Activated CD8-positive, alpha-beta memory T cell treated with anti-CD3 and anti-CD28 coated beads for 24 hours (primary cell): Measurements from ENCODE around the gene KLRF1.

ENCODE experiments used
- DNase-seq: peaks from one replicate; pipeline ENCODE4 v3.0.0-alpha.2; 2020

The KLRF1 gene, protein sequence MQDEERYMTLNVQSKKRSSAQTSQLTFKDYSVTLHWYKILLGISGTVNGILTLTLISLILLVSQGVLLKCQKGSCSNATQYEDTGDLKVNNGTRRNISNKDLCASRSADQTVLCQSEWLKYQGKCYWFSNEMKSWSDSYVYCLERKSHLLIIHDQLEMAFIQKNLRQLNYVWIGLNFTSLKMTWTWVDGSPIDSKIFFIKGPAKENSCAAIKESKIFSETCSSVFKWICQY

DNA sequence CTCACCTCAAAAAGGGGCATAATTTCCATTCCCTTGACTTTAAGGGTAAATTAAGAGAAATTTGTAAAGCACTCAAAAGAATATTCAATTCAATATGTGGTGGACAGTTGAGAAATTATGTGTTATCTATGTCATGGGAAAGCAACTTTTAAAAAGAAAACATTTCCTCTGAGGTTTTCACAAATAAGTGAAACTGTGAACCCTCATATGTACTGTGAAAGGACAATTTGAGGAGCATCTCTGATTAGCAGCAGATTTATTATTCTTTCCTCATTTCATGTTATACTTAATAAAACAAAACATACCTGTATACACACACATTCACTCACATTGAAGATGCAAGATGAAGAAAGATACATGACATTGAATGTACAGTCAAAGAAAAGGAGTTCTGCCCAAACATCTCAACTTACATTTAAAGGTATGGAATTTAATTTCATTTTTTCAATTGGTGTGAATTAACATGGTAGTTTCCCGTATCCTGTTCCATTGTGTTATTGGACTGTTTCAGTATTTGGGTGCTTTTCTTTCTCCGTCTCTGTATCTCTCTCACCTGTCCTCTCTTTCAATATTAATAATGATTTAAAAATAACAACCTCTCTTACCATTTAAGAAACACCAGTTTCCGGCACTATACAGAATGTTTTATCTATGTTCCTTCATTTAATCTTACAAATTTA lies at the start of gene KLRF1:
Gene KLRF1, plus strand, starts transcription at position 273 of the 680 bp plus-strand sequence. Its CDS starts 64 bp downstream, at position 337.
- no peak for DNase-seq

DNA sequence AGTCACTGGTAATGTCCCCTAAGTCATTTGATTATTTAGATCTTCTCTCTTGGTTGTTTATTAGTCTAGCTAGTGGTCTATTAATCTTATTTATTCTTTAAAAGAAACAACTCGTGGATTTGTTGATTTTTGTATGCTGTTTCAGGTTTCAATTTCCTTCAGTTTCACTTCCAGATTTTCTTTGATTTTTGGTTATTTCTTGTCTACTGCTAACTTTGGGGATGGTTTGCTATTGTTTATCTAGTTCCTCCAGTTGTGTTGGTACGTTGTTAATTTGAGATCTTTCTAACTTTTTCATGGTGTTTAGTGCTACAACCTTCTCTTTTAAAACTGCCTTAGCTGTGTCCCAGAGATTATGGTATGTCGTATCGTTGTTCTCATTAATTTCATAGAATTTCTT lies 48.1 kb upstream of the KLRF1 start:
- no peak for DNase-seq

DNA sequence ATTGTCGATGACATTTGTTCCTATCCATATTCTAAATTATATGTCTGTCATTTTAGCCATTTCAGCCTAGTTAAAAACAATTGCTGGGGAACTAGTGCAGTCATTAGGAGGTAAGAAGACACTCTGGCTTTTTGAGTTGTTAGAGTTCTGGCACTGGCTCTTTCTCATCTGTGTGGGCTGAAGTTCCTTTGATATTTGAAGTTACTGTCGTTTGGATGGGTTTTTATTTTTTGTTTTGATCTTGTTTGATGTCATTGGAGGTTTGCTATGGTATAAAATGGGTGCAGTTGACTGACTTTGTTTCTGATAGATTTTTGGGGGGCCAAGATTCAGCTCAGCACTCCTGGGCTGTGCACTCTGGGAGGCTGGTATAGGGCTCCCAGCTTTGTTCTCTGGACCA lies 45.9 kb upstream of the KLRF1 start:
- no peak for DNase-seq

DNA sequence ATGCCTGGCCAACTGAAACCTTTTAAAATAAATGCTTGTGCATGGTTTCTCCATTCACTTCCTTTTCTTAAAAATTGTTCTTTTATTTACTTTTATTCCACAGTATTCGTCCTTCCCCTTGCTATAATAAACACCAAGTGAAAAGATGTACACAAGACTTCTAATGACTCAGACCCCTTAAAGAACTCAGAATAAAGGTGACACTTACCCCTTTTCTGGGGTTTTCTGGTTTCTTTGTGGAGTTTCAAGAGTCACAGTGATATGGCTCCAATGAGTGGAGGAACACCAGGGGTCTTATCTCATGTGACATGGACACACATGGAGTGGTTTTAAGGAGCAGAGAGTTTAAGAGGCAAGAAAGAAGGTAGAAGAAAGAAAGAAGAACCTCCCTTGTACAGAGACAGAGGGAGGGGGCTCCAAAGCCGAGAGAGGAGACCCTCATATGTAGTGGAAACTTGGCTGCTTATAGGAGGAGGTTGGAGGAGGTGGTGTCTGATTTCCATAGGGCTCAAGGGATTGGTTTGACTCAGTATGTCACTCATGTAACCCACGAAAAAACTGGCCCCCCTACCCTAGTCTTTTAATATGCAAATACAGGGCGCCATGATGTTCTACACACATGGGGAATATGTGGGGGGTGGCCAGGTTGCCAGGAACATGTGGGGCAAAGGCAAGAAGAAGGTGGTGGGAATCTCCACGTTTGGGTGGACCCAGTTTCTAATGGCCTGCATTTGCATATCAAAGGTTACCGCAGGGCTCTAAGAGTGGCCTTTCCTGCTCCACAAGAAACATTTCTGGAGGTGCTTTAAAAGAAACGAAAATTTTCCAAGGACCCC lies 44.5 kb upstream of the KLRF1 start:
- DNase-seq, result no peak

DNA sequence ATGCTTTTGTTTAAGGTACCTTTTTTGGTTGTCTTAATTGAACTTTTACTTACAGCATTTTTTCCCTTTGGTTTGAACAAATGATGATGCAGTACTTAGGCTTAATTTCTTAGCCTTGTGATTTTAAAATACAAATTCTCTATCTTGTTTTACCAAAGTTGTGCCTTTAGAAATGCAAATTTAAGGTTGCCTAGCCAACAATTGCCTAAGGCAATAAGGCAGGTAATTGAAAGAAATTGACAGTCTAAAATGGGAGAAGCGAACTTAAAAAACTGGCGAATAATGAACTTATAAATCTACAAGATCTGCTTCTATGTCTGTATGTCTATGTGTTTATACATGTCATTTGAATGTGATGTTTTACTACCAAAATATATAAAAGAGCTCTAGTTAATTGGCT lies 43.0 kb upstream of the KLRF1 start:
- DNase-seq, result no peak

DNA sequence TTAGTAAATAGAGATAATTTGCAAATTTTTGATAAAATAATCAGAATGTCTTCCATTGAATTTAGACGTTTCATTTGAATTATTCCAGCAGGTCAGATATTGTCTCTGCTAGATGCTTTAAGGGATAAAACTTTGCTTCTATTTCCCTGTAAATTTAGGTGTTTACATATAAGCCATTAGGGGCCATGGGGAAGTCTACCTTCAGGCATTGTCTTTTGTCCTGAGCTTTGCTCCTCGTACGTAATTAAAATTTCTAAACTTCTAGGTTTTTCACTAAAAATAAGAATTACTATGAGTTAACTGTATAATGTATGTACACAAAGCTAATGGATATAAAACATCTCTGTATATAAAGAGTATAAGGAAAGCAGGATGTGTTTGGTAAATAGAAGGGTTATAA lies 42.5 kb upstream of the KLRF1 start:
- DNase-seq, result no peak

DNA sequence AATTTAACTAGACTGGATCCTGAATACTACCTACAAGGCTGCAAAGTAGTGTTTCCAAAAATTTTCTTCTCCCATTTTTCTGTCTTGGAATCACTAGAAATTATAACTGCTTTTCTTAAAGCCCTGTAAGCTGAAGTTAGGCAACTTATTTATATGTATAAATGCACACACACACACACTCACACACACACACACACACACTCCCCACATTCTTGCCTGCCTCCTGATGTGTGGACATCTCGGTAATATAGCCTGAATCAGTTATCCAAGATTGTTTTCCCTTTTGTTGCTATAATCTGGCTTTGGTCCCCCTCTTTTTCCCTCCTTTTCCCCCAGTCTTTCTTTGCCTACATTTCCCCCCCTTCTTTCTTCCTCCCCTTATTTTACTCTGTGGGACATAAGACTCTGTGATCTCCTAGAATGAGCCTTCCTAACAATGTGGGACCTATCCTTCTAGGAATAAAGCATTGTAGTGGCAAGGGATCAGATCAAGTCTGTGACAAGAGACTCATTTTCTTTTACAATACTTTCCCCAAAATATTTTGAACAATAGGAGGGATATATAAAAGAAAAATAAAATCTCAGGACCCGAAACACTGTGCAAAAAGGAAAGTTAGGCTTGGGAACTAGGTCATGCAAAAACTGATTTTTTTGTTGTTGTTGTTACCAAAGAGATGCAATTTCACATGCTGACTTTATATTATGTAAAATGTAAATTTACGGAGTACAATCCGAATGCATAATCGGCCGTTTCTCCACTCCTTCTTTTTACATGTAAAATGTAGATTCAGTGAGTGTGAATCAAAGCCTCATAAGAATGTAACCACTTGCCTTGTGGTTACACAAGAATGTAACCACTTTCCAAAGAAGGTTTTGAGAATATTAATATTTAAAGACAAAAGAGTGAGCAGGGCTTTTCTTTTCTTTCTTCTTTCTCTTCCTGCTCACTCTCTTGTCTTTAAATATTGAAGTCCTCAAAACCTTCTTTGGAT lies 40.3 kb upstream of the KLRF1 start:
- DNase-seq, result no peak

DNA sequence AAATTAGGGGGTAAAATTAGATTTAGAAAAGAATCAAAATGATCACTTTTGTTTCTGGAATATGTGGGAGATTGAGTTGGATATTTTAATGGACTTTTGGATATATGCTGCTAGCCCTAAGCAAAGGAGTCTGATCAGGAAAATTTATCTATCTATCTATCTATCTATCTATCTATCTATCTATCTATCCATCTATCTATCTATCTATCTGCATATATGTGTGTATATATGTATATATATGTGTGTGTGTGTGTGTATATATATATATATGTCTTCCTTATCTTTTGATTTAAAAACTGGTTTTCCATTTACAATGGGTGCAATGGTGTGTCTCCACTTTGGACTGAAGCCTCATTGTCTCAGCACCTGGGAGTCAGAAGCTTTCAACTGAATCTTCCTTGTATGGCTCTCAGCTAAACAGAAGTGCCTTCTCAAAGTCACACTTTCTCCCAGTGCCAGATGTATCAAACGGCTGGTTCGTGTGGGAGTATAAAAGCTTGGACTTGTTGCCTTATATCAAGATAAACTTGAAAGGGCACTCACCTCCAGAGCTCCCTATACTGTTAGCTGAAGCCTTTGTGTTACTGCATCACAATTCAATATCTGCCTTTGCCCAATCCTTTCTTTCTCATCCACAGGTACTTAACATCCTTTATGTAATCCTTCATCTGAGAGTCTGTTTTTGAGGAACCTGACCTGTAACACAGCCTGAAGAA lies 34.9 kb upstream of the KLRF1 start:
- no peak for DNase-seq

DNA sequence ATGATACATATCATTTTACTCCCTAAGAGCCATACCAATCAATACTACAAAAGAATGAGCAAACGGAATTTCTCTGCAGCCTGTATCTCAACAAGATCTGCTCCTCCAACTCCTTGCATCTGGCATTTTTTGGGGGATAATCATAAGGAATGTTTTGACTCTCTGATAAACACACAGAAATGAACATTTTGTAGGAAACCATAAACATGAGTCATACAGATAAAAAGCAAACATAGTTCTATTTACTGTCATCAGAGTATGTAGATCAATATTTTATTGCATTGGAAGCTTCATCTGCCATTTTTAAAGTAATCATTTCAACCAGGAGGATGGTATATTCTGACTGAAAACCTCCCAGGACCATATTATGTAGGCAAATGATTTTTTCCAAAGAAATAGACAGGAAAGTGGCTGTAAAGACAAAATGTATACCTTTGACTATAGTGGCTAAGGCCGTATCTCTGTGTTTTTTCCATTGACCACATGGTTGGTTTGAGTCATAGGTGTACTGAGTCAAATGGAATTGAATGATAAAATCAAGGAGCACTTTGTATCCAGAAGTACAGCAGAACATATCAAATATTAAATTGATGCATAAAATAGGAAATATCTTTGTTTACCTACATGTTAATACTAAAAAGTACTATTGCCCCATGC lies 34.2 kb upstream of the KLRF1 start:
- no peak for DNase-seq

DNA sequence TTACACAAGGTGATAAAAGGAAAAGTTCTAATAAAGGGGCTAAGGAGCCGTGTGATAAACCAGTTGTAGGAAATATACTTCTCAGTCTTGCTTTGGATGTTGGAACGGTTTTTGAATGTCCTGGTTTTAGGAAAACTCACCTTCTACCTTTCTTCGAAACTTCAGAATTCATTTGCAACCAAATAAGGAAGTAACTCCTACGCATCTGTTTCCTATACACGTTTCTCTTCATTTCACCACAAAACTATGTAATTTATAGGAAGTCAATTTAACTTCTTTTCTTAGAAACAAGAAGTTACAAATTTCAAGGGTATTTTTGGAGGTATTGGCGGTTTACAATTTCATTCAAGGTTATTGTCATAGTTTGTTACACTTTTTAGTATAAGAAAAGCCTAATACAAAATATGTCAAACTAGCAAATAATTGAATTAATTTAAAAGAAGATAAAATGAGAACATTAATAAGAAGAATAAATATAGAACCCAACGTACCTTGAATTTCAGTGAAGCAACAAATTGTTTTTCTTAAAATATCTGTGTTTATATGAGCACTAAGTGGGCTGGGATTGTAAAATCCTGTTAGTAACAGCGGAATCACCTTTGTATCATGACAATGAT lies 33.4 kb upstream of the KLRF1 start:
- DNase-seq, result no peak

DNA sequence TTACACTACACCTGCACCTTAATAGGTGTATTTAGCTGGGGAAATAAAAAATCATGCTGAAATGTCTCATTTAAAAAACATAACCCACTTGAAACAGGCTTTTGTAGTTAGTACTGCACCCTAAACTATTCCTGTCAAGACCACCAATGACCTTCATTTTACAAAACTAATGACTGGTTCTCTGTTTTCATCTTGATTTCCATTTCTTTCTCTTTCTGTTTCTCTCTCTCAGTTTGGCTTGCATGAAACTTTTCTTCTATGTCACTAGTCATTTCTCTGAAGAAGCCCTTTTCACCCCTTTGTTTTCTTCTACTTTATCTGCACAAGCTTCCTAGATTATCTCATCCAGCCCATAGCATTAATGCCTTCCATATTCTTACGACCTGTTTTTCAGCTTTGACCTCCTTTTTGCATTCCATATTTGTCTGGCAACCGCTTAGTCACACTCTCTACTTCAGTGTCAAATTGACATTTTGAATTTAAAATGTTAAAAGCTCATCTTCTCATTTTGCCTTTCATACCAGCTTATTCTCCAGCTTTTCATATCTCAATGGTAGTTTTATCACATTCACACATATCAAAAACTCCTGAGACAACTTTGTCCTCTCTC lies 32.7 kb upstream of the KLRF1 start:
- DNase-seq, result no peak

DNA sequence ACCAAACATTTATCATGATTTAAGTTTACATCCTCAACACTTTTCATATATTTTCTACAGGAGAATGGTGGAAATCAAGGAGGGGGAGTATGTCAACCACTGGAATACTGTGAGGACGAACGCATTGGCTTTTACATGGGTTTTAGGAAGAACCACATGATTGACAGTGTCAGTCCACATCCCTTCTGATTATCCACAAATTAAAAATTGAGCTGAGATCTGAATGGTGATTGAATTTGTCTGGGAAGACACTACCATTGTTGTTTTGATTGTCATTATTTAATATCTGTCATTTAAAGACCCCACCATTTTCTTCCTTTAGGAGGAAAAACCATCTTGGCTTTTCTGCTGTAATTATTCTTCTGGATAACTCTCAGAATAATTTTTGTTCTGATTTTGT lies 31.3 kb upstream of the KLRF1 start:
- DNase-seq, result no peak

DNA sequence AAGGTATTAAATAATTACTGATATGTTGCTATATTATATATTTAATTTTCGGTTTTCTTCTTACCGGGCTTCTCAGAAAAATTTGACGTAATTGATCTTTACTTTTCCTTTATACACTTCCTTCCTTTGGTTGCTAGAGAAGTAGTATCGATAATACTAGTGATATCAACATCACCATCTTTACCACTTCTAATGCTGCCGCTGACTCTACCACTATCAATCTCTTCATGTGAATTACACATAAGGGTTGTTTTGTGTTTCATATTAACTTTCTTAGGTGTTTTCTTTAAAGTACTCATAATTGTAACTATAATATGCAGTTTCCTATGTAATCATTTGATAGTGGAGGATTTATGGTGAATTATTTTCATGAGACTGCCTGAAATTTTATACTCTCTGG lies 30.9 kb upstream of the KLRF1 start:
- DNase-seq, result no peak

DNA sequence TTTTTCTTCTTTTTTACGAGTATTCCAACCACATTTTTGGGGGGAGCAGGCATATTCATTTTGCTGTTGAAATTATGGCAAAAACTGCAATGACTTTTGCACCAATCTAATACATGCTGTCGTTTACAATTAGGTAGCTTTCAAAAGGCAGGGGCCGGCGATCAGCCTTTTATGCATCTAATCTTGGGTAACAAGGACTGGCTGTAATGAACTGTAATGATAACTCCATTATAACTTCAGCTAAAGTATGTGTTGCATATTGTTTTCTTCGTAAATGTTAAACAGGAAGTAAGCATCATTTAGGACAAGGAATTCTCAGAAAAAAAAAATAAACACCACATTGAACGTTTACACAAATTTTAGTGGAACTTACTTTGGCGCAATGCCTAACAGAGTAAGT lies 30.3 kb upstream of the KLRF1 start:
- no peak for DNase-seq

DNA sequence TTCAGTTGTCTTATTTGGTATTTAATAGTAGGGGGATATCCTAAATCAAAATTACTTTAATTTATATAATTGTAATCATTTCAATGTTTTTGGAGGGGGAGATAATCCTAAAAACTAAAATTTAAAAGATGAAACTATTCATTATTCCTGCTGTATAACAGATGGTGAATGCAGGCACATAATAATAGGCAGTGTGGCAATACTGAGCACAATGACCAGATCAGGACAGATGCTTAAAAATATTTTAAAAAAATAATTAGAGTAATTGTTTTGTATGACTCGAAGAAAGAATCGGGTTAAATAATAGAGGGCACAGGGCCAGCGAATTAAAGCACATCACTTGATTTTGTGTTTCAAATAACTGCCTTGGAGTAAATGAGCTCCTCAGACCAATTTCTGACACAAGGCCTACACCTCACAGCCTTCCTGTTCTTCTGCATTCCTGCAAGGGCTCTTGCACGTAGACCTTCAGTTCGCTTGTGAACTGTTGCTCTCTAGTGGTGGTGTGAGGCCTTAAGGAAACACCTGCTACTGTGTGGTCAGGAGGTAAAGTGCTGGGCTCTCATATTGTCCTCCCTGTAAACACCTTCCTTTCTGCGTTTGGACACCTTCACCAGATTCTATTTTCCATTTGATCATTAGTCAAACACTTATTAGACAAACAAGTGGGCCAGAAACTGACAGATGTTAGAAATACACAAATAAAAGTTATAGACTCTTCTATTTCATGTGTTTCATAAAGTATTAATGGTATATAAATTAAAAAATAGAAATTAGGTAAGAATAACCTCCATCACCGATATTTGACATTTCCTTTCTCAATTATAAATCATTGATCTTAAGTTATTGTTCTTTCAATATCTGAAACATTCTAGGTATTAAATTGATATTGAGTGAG lies 29.3 kb upstream of the KLRF1 start:
- DNase-seq, result peak; percentile 72

DNA sequence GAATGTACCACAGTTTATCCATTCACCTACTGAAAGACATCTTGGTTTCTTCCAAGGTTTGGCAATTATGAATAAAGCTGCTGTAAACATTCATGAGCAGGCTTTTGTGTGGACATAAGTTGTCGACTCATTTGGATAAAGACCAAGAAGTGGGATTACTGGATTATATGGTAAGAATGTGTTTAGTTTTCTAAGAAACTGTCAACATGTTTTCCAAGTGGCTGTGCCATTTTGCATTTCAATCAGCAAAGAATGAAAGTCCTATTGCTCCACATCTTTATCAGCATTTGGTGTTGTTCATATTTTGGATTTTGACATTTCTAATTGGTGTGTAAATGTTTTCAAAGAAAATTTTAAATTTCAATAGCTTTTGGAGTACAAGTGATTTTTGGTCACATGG lies 27.3 kb upstream of the KLRF1 start:
- DNase-seq, result no peak

DNA sequence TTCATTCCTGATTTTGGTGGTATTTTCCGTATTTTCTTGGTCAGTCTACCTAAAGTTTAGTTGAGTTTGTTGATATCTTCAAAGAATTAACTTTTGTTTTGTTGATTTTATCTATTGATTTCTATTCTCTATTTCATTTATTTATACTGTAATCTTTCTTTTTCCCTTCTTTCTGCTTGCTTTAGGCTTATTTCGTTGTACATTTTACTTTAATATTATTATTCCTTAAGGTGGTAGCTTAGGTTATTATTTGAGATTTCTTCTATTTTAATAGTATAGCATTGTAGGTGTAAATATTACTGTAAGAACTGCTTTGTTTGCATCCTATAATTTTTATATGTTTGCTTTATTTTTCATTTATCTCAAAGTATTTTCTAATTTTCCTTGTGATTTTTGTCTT lies 21.4 kb upstream of the KLRF1 start:
- DNase-seq, result no peak

DNA sequence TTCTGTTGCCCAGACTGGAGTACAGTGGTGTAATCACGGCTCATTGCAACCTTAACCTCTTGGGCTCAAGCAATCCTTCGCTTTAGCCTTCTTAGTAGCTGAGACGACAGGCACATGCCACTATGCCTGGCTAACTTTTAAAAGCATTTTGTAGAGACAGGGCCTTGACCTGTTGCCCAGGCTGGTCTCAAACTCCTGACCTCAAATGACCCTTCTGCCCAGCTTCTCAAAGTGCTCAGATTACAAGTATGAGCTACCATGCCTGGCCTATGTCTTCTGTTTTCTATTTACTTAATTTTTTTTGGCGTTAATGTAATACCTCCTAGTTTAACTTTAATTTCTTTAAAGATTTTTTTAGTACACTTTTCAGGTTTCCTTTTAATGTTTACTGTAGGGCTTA lies 20.6 kb upstream of the KLRF1 start:
- DNase-seq, result no peak

DNA sequence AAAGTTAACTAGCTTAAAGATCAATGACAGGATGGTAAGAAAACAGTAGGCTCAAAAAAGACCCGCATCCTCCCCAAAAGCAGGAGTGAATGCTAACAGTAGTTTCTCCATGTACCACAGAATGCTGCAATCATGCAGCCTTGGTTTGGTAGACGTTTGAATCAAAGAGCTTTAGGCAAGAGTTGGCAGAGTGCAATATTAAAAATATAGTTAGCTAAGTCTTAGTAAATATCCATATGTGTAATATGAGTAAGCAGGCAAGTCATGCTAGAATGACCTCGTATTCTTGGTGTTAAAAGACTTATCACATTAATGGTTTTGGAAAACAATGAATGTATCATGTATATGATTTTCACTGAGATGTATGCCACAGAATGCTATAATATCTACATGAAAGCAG lies 18.8 kb upstream of the KLRF1 start:
- no peak for DNase-seq

DNA sequence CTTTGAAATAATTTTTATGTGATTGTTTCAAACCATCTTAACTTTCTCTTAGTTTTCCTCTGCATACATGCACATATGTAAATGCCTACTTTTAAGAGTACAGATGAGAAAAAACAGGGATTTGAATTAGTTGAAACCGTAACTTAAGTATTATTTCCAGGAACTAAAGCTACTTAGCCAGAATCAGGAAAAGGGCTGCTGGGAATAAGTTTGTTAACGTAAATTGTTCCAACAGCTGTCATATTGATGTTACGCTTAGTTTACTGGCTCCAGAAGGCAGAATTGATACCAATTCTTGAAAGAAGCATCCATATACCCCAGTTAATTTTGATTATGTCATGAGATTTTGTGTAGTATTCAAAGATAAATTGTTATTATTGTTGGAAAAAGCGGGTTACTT lies 17.9 kb upstream of the KLRF1 start:
- DNase-seq, result no peak
